HepG2 (cell line): Measurements from ENCODE around the gene MARF1. TPM values are rescaled to one million over a fixed set of nuclear protein-coding genes. Genes with fewer than 3 reads are reported as not detected.

Source experiments
- KDM2A ChIP-seq: sonication (generic); formaldehyde crosslinking; IDR thresholded peaks from 2 replicates; pipeline ENCODE4 v1.4.0; 2020; ENCODE audit warnings: low read depth, missing genetic modification reagents, borderline replicate concordance
- NFKB2 ChIP-seq: sonication (generic); formaldehyde crosslinking; IDR thresholded peaks from 2 replicates; pipeline ENCODE4 v1.4.0; 2020; ENCODE audit warnings: missing genetic modification reagents, borderline replicate concordance
- NRL ChIP-seq: sonication (generic); formaldehyde crosslinking; IDR thresholded peaks from 2 replicates; pipeline ENCODE4 v1.5.0; 2020; ENCODE audit warnings: missing genetic modification reagents, mild to moderate bottlenecking, moderate library complexity, borderline replicate concordance
- PAXIP1 ChIP-seq: sonication (generic); formaldehyde crosslinking; conservative IDR thresholded peaks from 2 replicates; pipeline ENCODE4 v1.4.0; 2020; ENCODE audit warnings: mild to moderate bottlenecking, missing genetic modification reagents, moderate library complexity
- PCBP2 ChIP-seq: fragments of 200-400 bp; formaldehyde crosslinking; optimal IDR thresholded peaks from 2 replicates; pipeline ENCODE3; 2018; ENCODE audit warnings: low read length, low read depth; ENCODE audit not compliant: poor library complexity, severe bottlenecking
- ZBTB1 ChIP-seq: sonication (generic); formaldehyde crosslinking; IDR thresholded peaks from 2 replicates; pipeline ENCODE4 v1.4.0; 2020; ENCODE audit warnings: missing genetic modification reagents, borderline replicate concordance
- ZNF260 ChIP-seq: sonication (generic); formaldehyde crosslinking; IDR thresholded peaks from 2 replicates; pipeline ENCODE4 v1.4.0; 2020; ENCODE audit warnings: missing genetic modification reagents, low read depth, mild to moderate bottlenecking, borderline replicate concordance
- ZNF292 ChIP-seq: sonication (generic); formaldehyde crosslinking; IDR thresholded peaks from 2 replicates; pipeline ENCODE4 v1.8.1; 2022; ENCODE audit warnings: mild to moderate bottlenecking, low read depth, missing genetic modification reagents, borderline replicate concordance
- ZNF350 ChIP-seq: sonication (generic); formaldehyde crosslinking; IDR thresholded peaks from 2 replicates; pipeline ENCODE4 v1.4.0; 2020; ENCODE audit warnings: mild to moderate bottlenecking, low read depth, missing genetic modification reagents, borderline replicate concordance
- ZNF563 ChIP-seq: sonication (generic); formaldehyde crosslinking; IDR thresholded peaks from 2 replicates; pipeline ENCODE4 v1.8.0; 2022; ENCODE audit warnings: mild to moderate bottlenecking, moderate library complexity, missing genetic modification reagents
- ZNF703 ChIP-seq: sonication (generic); formaldehyde crosslinking; IDR thresholded peaks from 2 replicates; pipeline ENCODE4 v1.5.1; 2020; ENCODE audit warnings: missing genetic modification reagents, mild to moderate bottlenecking, moderate library complexity, borderline replicate concordance
- polyA plus RNA-seq, 8 experiments: library from polyadenylated mRNA; depleted of rRNA in 3 of 8; stranded (reverse) in 7 of 8; unstranded in 1 of 8; fragments of >200 nt; fragmentation: Illumina TruSeq in 4 of 8; extraction: Trizol in 4 of 8; gene quantifications; 2 replicates each; pipeline versions ENCODE4 v1.2.1 to v1.2.3, GENCODE V29; 2011 to 2016; ENCODE audit warnings: low read depth in 4 of 8, missing spikeins in 1 of 8, mixed read lengths in 1 of 8; ENCODE audit not compliant: insufficient read depth in 1 of 8
- total RNA-seq, 5 experiments: library from RNA; depleted of rRNA; stranded (reverse); fragments of >200 nt; fragmentation: Illumina TruSeq; extraction: Trizol; gene quantifications; 2 replicates each; pipeline ENCODE4 v1.2.3, GENCODE V29; 2016; ENCODE audit warnings: low read depth in 1 of 5
- TF ChIP-seq, protein P1 (sequence below): sonication (generic); formaldehyde crosslinking; IDR thresholded peaks from 2 replicates; pipeline ENCODE4 v1.8.0; 2023; ENCODE audit warnings: mild to moderate bottlenecking, missing genetic modification reagents
- TF ChIP-seq, protein P2 (sequence below), 2 experiments: fragments of 450-650 bp in 1 of 2; sonication (generic) in 1 of 2; formaldehyde crosslinking in 1 of 2; IDR thresholded peaks; 2 replicates each; pipeline versions ENCODE4 v1.6.1 to v1.8.0; 2016 to 2022; ENCODE audit warnings: antibody characterized with exemption in 1 of 2, mild to moderate bottlenecking in 1 of 2, missing genetic modification reagents in 1 of 2

MARF1 gene
- total and polyA plus RNA-seq, 2 of the 13 experiments (the other 11 are each of a cell fraction or from before 2014, with no cell fraction given), result 8.7 to 20.7 TPM

DNA sequence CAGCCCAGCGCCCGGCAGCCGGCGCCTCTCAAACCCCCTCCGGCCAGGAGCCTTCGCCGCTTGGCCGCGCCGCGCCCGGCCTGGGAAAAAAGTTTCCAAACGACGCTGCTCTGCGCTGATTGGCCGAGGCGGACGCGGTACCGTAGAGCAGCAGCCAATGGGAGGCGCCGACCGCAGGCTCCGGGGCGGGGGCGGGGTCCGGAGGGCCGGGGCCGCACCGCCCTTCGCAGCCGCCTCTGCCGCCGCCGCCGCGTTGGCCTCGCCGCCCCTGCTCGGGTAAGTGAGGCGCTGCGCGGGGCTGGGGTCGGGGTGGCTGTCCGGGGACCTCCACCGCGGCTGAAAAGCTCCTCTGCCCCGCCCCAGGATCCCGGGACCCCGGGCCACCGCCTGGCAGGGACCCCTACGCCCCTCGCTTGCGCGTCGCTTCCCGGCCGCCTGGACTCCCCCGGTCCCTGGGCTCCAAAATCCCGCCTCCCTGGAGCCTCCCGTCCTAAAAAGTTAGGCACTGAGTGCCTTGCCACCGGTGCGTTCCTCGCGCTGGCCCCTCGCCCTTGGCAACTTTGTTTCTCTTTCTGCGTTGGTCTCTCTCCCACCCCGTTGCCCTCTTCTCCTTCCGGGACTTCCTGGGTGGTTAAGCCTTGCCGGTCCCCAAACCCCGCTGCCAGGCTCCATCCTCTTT is 7.2 kb upstream of the MARF1 start, which contains the start of gene NDE1 (continued):
- TF ChIP-seq PAXIP1 (CRISPR knock-in tag) (peak; percentile 10), ZNF350 (peak; percentile 69; the same call in 1 of the 2 replicates), ZNF260 (CRISPR knock-in tag) (no peak), ZBTB1 (CRISPR knock-in tag) (no peak), ZNF292 (CRISPR knock-in tag) (no peak), NRL (peak; percentile 46; the same call in 1 of the 2 replicates), ZNF563 (CRISPR knock-in tag) (peak; percentile 88; the same call in 1 of the 2 replicates), KDM2A (CRISPR knock-in tag) (peak; percentile 21), PCBP2 (peak; percentile 58), NFKB2 (peak; percentile 96; the same call in 1 of the 2 replicates), ZNF703 (CRISPR knock-in tag) (no peak)
- TF ChIP-seq, protein P1, sequence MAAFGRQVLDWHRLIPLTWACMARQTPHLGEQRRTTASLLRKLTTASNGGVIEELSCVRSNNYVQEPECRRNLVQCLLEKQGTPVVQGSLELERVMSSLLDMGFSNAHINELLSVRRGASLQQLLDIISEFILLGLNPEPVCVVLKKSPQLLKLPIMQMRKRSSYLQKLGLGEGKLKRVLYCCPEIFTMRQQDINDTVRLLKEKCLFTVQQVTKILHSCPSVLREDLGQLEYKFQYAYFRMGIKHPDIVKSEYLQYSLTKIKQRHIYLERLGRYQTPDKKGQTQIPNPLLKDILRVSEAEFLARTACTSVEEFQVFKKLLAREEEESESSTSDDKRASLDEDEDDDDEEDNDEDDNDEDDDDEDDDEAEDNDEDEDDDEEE (CRISPR knock-in tag), result 0 out of 2 replicates have a peak, but pooled peaks have one; percentile 21
- TF ChIP-seq, protein P2, sequence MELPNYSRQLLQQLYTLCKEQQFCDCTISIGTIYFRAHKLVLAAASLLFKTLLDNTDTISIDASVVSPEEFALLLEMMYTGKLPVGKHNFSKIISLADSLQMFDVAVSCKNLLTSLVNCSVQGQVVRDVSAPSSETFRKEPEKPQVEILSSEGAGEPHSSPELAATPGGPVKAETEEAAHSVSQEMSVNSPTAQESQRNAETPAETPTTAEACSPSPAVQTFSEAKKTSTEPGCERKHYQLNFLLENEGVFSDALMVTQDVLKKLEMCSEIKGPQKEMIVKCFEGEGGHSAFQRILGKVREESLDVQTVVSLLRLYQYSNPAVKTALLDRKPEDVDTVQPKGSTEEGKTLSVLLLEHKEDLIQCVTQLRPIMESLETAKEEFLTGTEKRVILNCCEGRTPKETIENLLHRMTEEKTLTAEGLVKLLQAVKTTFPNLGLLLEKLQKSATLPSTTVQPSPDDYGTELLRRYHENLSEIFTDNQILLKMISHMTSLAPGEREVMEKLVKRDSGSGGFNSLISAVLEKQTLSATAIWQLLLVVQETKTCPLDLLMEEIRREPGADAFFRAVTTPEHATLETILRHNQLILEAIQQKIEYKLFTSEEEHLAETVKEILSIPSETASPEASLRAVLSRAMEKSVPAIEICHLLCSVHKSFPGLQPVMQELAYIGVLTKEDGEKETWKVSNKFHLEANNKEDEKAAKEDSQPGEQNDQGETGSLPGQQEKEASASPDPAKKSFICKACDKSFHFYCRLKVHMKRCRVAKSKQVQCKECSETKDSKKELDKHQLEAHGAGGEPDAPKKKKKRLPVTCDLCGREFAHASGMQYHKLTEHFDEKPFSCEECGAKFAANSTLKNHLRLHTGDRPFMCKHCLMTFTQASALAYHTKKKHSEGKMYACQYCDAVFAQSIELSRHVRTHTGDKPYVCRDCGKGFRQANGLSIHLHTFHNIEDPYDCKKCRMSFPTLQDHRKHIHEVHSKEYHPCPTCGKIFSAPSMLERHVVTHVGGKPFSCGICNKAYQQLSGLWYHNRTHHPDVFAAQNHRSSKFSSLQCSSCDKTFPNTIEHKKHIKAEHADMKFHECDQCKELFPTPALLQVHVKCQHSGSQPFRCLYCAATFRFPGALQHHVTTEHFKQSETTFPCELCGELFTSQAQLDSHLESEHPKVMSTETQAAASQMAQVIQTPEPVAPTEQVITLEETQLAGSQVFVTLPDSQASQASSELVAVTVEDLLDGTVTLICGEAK (IDR thresholded peaks at IDR 0.05), result no peak
- TF ChIP-seq, protein P2 (CRISPR knock-in tag; IDR thresholded peaks at IDR 0.05), result peak; percentile 58
